Measurements from ENCODE around the gene LBX1.

The LBX1 gene

GRCh38 chr10:101241840-101242707 is 12.8 kb upstream of the LBX1 start:
- no peak for DNase-seq

- DNase-seq = no peak
Measured at GRCh38 chr10:101238732-101239105, 9.5 kb upstream of the LBX1 start.

- DNase-seq = no peak
Measured at GRCh38 chr10:101237982-101238731, 8.9 kb upstream of the LBX1 start.

GRCh38 chr10:101237081-101237981 is 8.1 kb upstream of the LBX1 start:
- DNase-seq = no peak

GRCh38 chr10:101236376-101237080 is 7.3 kb upstream of the LBX1 start:
- DNase-seq = no peak

- no peak for DNase-seq
Measured at GRCh38 chr10:101235766-101236165, 6.5 kb upstream of the LBX1 start.

GRCh38 chr10:101234333-101234732 is 5.1 kb upstream of the LBX1 start:
- DNase-seq = no peak

- DNase-seq = no peak
Measured at GRCh38 chr10:101233863-101234262, 4.6 kb upstream of the LBX1 start.

- DNase-seq = no peak
Measured at GRCh38 chr10:101233443-101233842, 4.2 kb upstream of the LBX1 start.

- DNase-seq = no peak
Measured at GRCh38 chr10:101231912-101232689, 2.8 kb upstream of the LBX1 start.

- no peak for DNase-seq
Measured at GRCh38 chr10:101231092-101231491, 1.8 kb upstream of the LBX1 start.

- DNase-seq = no peak
Measured at GRCh38 chr10:101230183-101230917, 1.1 kb upstream of the LBX1 start.

GRCh38 chr10:101228966-101229265 is 347 bp downstream of the LBX1 start:
- DNase-seq = no peak

GRCh38 chr10:101228153-101228965 is 904 bp downstream of the LBX1 start:
- no peak for DNase-seq

- DNase-seq = no peak
Measured at GRCh38 chr10:101227429-101228152, 1.7 kb downstream of the LBX1 start.

GRCh38 chr10:101226491-101227428 is 2.5 kb downstream of the LBX1 start:
- DNase-seq = no peak

- no peak for DNase-seq
Measured at GRCh38 chr10:101225846-101226421, 3.3 kb downstream of the LBX1 start.
